ENCODE data around the gene TRIM32. TPM values are rescaled to one million over a fixed set of nuclear protein-coding genes. Genes with fewer than 3 reads are reported as not detected.

Gene TRIM32
- total RNA-seq, 1 donor from 2014 or later: 17.3 TPM

GRCh38 chr9:116646661-116647514, 40.2 kb upstream of the TRIM32 start:
- peak in 1 of 2 donors; percentile 71 for ATAC-seq
- Histone ChIP-seq H3K27ac (no peak overlapping the region), H3K36me3 (no peaks in the 10 kb centered on the region), H3K27me3 (ENCODE audit: low read depth) (no peaks in the 10 kb centered on the region), H3K4me1 (no peaks in the 10 kb centered on the region), H3K9me3 (no peaks in the 10 kb centered on the region), H3K4me3 (no peak overlapping the region)
- DNase-seq: no peak
- peak; percentile 50 for TF ChIP-seq CTCF (IDR thresholded peaks at IDR 0.05)
- intact Hi-C loops (cut with DNase I): no loop called here

DNA sequence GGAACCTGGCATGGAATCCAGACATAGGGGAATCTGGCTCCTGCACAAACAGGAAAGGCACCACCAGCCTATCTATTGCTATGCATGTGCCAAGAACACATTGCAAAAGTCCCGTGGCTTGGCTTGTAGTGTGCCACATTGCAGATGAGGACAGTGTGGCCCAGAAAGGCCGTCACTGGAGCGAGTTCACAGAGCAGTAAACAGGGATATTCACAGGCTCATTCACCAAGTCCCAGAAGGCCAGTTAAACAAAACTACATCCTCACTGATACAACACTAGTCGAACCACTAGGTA, 39.6 kb upstream of the TRIM32 start:
- Histone ChIP-seq H3K4me3 (no peak overlapping the region), H3K36me3 (no peaks in the 10 kb centered on the region), H3K4me1 (no peaks in the 10 kb centered on the region), H3K27me3 (ENCODE audit: low read depth) (no peaks in the 10 kb centered on the region), H3K27ac (no peak overlapping the region), H3K9me3 (no peaks in the 10 kb centered on the region)
- no peak for DNase-seq
- TF ChIP-seq CTCF (IDR thresholded peaks at IDR 0.05): no peak
- intact Hi-C loops (cut with DNase I): no loop called here
- ATAC-seq: peak in 1 of 2 donors; percentile 18

- Histone ChIP-seq H3K27me3 (ENCODE audit: low read depth) (no peaks in the 10 kb centered on the region), H3K4me3 (no peak overlapping the region), H3K36me3 (no peaks in the 10 kb centered on the region), H3K4me1 (no peaks in the 10 kb centered on the region), H3K9me3 (no peaks in the 10 kb centered on the region), H3K27ac (no peak overlapping the region)
- intact Hi-C loops (cut with DNase I): no loop called here
- DNase-seq (no peak), ATAC-seq (no peak)
- no peak for TF ChIP-seq CTCF (IDR thresholded peaks at IDR 0.05)
Measured at GRCh38 chr9:116653348-116654058, 33.6 kb upstream of the TRIM32 start.

GRCh38 chr9:116654059-116654355, 33.1 kb upstream of the TRIM32 start:
- no peaks in the 10 kb centered on the region for H3K9me3 ChIP-seq
- ATAC-seq: no peak
- no peaks in the 10 kb centered on the region for H3K36me3 ChIP-seq
- DNase-seq: no peak
- no peak overlapping the region for H3K4me3 ChIP-seq
- no peaks in the 10 kb centered on the region for H3K4me1 ChIP-seq
- intact Hi-C loops (cut with DNase I): no loop called here
- no peak overlapping the region for H3K27ac ChIP-seq
- no peaks in the 10 kb centered on the region for H3K27me3 ChIP-seq (ENCODE audit: low read depth)
- no peak for TF ChIP-seq CTCF (IDR thresholded peaks at IDR 0.05)

GRCh38 chr9:116656501-116656971, 30.6 kb upstream of the TRIM32 start:
- Histone ChIP-seq H3K9me3 (no peaks in the 10 kb centered on the region), H3K4me3 (no peak overlapping the region), H3K4me1 (no peaks in the 10 kb centered on the region), H3K36me3 (no peaks in the 10 kb centered on the region), H3K27me3 (ENCODE audit: low read depth) (no peaks in the 10 kb centered on the region), H3K27ac (no peak overlapping the region)
- DNase-seq: no peak
- intact Hi-C loops (cut with DNase I): no loop called here
- no peak for ATAC-seq
- no peak for TF ChIP-seq CTCF (IDR thresholded peaks at IDR 0.05)

Data from lower lobe of right lung (tissue), 2 donors.